IPS DF 4.7 (cell line): ENCODE data around the gene SMCHD1.
"Not testable (repeated sequence)": the region's sequence is repeated elsewhere in the genome, so short reads cannot be mapped to it uniquely, and the experiment has no call there.

Experiments used
- DNase-seq: peaks from one replicate; pipeline ENCODE4 v3.0.0-alpha.2; 2013; ENCODE audit warnings: low spot score; ENCODE audit errors: extremely low read depth

Gene SMCHD1

GRCh38 chr18:2716394-2717326 lies 61.1 kb downstream of the SMCHD1 start:
- no peak for DNase-seq

- no peak for DNase-seq
These were observed 61.9 kb downstream of the SMCHD1 start for GRCh38 chr18:2717407-2717806.

GRCh38 chr18:2719040-2719439 lies 63.5 kb downstream of the SMCHD1 start:
- DNase-seq = no peak

- no peak for DNase-seq
These were observed 67.7 kb downstream of the SMCHD1 start for GRCh38 chr18:2723207-2723606.

- DNase-seq = no peak
These were observed 74.2 kb downstream of the SMCHD1 start for GRCh38 chr18:2729757-2730156.

GRCh38 chr18:2736823-2737222 lies 81.3 kb downstream of the SMCHD1 start:
- DNase-seq = no peak

- not testable (repeated sequence) for DNase-seq
These were observed 84.6 kb downstream of the SMCHD1 start for GRCh38 chr18:2740082-2740481.

- no peak for DNase-seq
These were observed 90.7 kb downstream of the SMCHD1 start for GRCh38 chr18:2746274-2746673.

- DNase-seq = no peak
These were observed 102.8 kb downstream of the SMCHD1 start for GRCh38 chr18:2758309-2758708.

GRCh38 chr18:2774669-2775068 lies 119.1 kb downstream of the SMCHD1 start:
- DNase-seq = no peak

GRCh38 chr18:2776601-2777000 lies 121.1 kb downstream of the SMCHD1 start:
- DNase-seq = no peak

- DNase-seq = no peak
These were observed 121.7 kb downstream of the SMCHD1 start for GRCh38 chr18:2777241-2777640.

- DNase-seq = no peak
These were observed 125.2 kb downstream of the SMCHD1 start for GRCh38 chr18:2780750-2781149.

- no peak for DNase-seq
These were observed 131.7 kb downstream of the SMCHD1 start for GRCh38 chr18:2787225-2787624.

GRCh38 chr18:2792395-2792794 lies 136.9 kb downstream of the SMCHD1 start:
- no peak for DNase-seq

- no peak for DNase-seq
These were observed 138.6 kb downstream of the SMCHD1 start for GRCh38 chr18:2794159-2794558.

- no peak for DNase-seq
These were observed 142.4 kb downstream of the SMCHD1 start for GRCh38 chr18:2797951-2798350.

- DNase-seq = no peak
These were observed 143.8 kb downstream of the SMCHD1 start for GRCh38 chr18:2799369-2799768.

- DNase-seq = no peak
These were observed 150.7 kb downstream of the SMCHD1 start for GRCh38 chr18:2805970-2806943.

- DNase-seq = not testable (repeated sequence)
These were observed 153.1 kb downstream of the SMCHD1 start for GRCh38 chr18:2808640-2809039.

- not testable (repeated sequence) for DNase-seq
These were observed 154.2 kb downstream of the SMCHD1 start for GRCh38 chr18:2809666-2810183.

GRCh38 chr18:2811416-2811815 lies 155.9 kb downstream of the SMCHD1 start:
- no peak for DNase-seq
